Activated naive CD4-positive, alpha-beta T cell treated with anti-CD3 and anti-CD28 coated beads, Interleukin-2, amount 10 ng/mL, durations not matched to agents 7 days and 5 days (primary cell): Measurements from ENCODE around the gene HTT.

Experiments used
- CTCF ChIA-PET: fragments of 350-600 bp; sonication (Branson Sonifier 250); formaldehyde crosslinking; loops from one replicate; lab custom pipeline; 2021; ENCODE audit warnings: antibody characterized with exemption; lab: Charles Lee
- DNase-seq: peaks from one replicate; pipeline ENCODE4 v3.0.0-alpha.2; 2020
- H3K27ac Mint-ChIP-seq: one replicate; pipeline ENCODE4 v1.8.0; 2021; ENCODE audit warnings: mild to moderate bottlenecking, moderate library complexity, mixed read lengths
- H3K27me3 Mint-ChIP-seq: one replicate; pipeline ENCODE4 v1.8.0; 2021; ENCODE audit warnings: mild to moderate bottlenecking, mixed read lengths
- H3K36me3 Mint-ChIP-seq: one replicate; pipeline ENCODE4 v1.8.0; 2021; ENCODE audit warnings: mixed read lengths
- H3K4me1 Mint-ChIP-seq: one replicate; pipeline ENCODE4 v1.8.0; 2021; ENCODE audit warnings: mixed read lengths
- H3K4me3 Mint-ChIP-seq: one replicate; pipeline ENCODE4 v1.8.0; 2021; ENCODE audit warnings: mild to moderate bottlenecking, moderate library complexity, mixed read lengths
- H3K9me3 Mint-ChIP-seq: one replicate; pipeline ENCODE4 v1.8.0; 2021; ENCODE audit warnings: mixed read lengths

Gene HTT

GRCh38 chr4:3228881-3229280 is 154.4 kb downstream of the HTT start:
- Mint-ChIP-seq H3K4me1 (peaks cover 4% of the 10 kb centered on the region), H3K27me3 (no peaks in the 10 kb centered on the region), H3K27ac (no peak overlapping the region), H3K36me3 (peaks cover 54% of the 10 kb centered on the region), H3K9me3 (peaks cover 7% of the 10 kb centered on the region), H3K4me3 (no peak overlapping the region)
- CTCF ChIA-PET = no interaction called here
- DNase-seq = no peak

- Mint-ChIP-seq H3K4me3 (no peak overlapping the region), H3K9me3 (peaks cover 7% of the 10 kb centered on the region), H3K27ac (no peak overlapping the region), H3K27me3 (no peaks in the 10 kb centered on the region), H3K36me3 (peaks cover 52% of the 10 kb centered on the region), H3K4me1 (peaks cover 4% of the 10 kb centered on the region)
- CTCF ChIA-PET = no interaction called here
- no peak for DNase-seq
Measured at GRCh38 chr4:3229328-3229727, 154.8 kb downstream of the HTT start.

GRCh38 chr4:3229964-3230363 is 155.5 kb downstream of the HTT start:
- peaks cover 7% of the 10 kb centered on the region for H3K9me3 Mint-ChIP-seq
- H3K4me3 Mint-ChIP-seq = no peak overlapping the region
- CTCF ChIA-PET = interaction anchor here (0.9 kb wide), 1 partner anchor 36 kb away, joined by 3 read pairs; no protein-coding TSS in a partner anchor
- no peak overlapping the region for H3K27ac Mint-ChIP-seq
- H3K36me3 Mint-ChIP-seq = peaks cover 53% of the 10 kb centered on the region
- peaks cover 4% of the 10 kb centered on the region for H3K4me1 Mint-ChIP-seq
- no peaks in the 10 kb centered on the region for H3K27me3 Mint-ChIP-seq
- DNase-seq = no peak

GRCh38 chr4:3231471-3231870 is 157.0 kb downstream of the HTT start:
- Mint-ChIP-seq H3K9me3 (peaks cover 7% of the 10 kb centered on the region), H3K27me3 (no peaks in the 10 kb centered on the region), H3K27ac (no peak overlapping the region), H3K36me3 (peaks cover 49% of the 10 kb centered on the region), H3K4me3 (no peak overlapping the region), H3K4me1 (peaks cover 2% of the 10 kb centered on the region)
- no peak for DNase-seq
- CTCF ChIA-PET = no interaction called here

- Mint-ChIP-seq H3K9me3 (peaks cover 7% of the 10 kb centered on the region), H3K27ac (no peak overlapping the region), H3K27me3 (no peaks in the 10 kb centered on the region), H3K4me3 (no peak overlapping the region), H3K36me3 (peaks cover 46% of the 10 kb centered on the region), H3K4me1 (no peaks in the 10 kb centered on the region)
- DNase-seq = no peak
- CTCF ChIA-PET = no interaction called here
Measured at GRCh38 chr4:3232001-3232400, 157.5 kb downstream of the HTT start.

GRCh38 chr4:3232871-3233271 is 158.4 kb downstream of the HTT start:
- Mint-ChIP-seq H3K36me3 (peaks cover 45% of the 10 kb centered on the region), H3K4me1 (no peaks in the 10 kb centered on the region), H3K9me3 (peaks cover 7% of the 10 kb centered on the region), H3K27me3 (no peaks in the 10 kb centered on the region), H3K27ac (no peak overlapping the region), H3K4me3 (no peak overlapping the region)
- CTCF ChIA-PET = interaction anchor here (1.2 kb wide), 1 partner anchor 10 kb away, joined by 3 read pairs; no protein-coding TSS in a partner anchor
- no peak for DNase-seq

- H3K27me3 Mint-ChIP-seq = no peaks in the 10 kb centered on the region
- H3K4me3 Mint-ChIP-seq = no peak overlapping the region
- peaks cover 7% of the 10 kb centered on the region for H3K9me3 Mint-ChIP-seq
- CTCF ChIA-PET = interaction anchor here (1.2 kb wide), 1 partner anchor 9 kb away, joined by 3 read pairs; no protein-coding TSS in a partner anchor
- no peak for DNase-seq
- H3K27ac Mint-ChIP-seq = no peak overlapping the region
- H3K36me3 Mint-ChIP-seq = peaks cover 43% of the 10 kb centered on the region
- no peaks in the 10 kb centered on the region for H3K4me1 Mint-ChIP-seq
Measured at GRCh38 chr4:3233391-3234071, 159.1 kb downstream of the HTT start.

- DNase-seq = no peak
- Mint-ChIP-seq H3K9me3 (peaks cover 1% of the 10 kb centered on the region), H3K4me1 (no peaks in the 10 kb centered on the region), H3K27ac (peak overlapping the region; percentile 72), H3K4me3 (no peak overlapping the region), H3K36me3 (peaks cover 41% of the 10 kb centered on the region), H3K27me3 (no peaks in the 10 kb centered on the region)
- CTCF ChIA-PET = interaction anchor here (1.2 kb wide), 1 partner anchor 8 kb away, joined by 3 read pairs; no protein-coding TSS in a partner anchor
Measured at GRCh38 chr4:3234171-3235029, 159.9 kb downstream of the HTT start.

- Mint-ChIP-seq H3K36me3 (peaks cover 37% of the 10 kb centered on the region), H3K4me3 (no peak overlapping the region), H3K9me3 (no peaks in the 10 kb centered on the region), H3K27me3 (no peaks in the 10 kb centered on the region), H3K27ac (peak overlapping the region; percentile 72), H3K4me1 (no peaks in the 10 kb centered on the region)
- no peak for DNase-seq
- CTCF ChIA-PET = no interaction called here
Measured at GRCh38 chr4:3235030-3235345, 160.5 kb downstream of the HTT start.

- H3K36me3 Mint-ChIP-seq = peaks cover 33% of the 10 kb centered on the region
- no peaks in the 10 kb centered on the region for H3K4me1 Mint-ChIP-seq
- no peaks in the 10 kb centered on the region for H3K27me3 Mint-ChIP-seq
- no peak overlapping the region for H3K27ac Mint-ChIP-seq
- no peak overlapping the region for H3K4me3 Mint-ChIP-seq
- no peak for DNase-seq
- H3K9me3 Mint-ChIP-seq = no peaks in the 10 kb centered on the region
- CTCF ChIA-PET = no interaction called here
Measured at GRCh38 chr4:3235581-3235980, 161.1 kb downstream of the HTT start.

GRCh38 chr4:3236326-3236878 is 161.9 kb downstream of the HTT start:
- CTCF ChIA-PET = no interaction called here
- Mint-ChIP-seq H3K4me1 (no peaks in the 10 kb centered on the region), H3K27me3 (no peaks in the 10 kb centered on the region), H3K9me3 (no peaks in the 10 kb centered on the region), H3K4me3 (no peak overlapping the region), H3K36me3 (peaks cover 33% of the 10 kb centered on the region), H3K27ac (no peak overlapping the region)
- no peak for DNase-seq

- Mint-ChIP-seq H3K4me3 (no peak overlapping the region), H3K36me3 (peaks cover 32% of the 10 kb centered on the region), H3K4me1 (peaks cover 4% of the 10 kb centered on the region), H3K27ac (no peak overlapping the region), H3K27me3 (no peaks in the 10 kb centered on the region), H3K9me3 (no peaks in the 10 kb centered on the region)
- DNase-seq = no peak
- CTCF ChIA-PET = no interaction called here
Measured at GRCh38 chr4:3237266-3237665, 162.8 kb downstream of the HTT start.

- Mint-ChIP-seq H3K4me3 (no peak overlapping the region), H3K27me3 (no peaks in the 10 kb centered on the region), H3K36me3 (peaks cover 32% of the 10 kb centered on the region), H3K9me3 (no peaks in the 10 kb centered on the region), H3K4me1 (peaks cover 11% of the 10 kb centered on the region), H3K27ac (no peak overlapping the region)
- CTCF ChIA-PET = no interaction called here
- DNase-seq = no peak
Measured at GRCh38 chr4:3237712-3238560, 163.5 kb downstream of the HTT start.

GRCh38 chr4:3238721-3239120 is 164.2 kb downstream of the HTT start:
- Mint-ChIP-seq H3K27me3 (no peaks in the 10 kb centered on the region), H3K4me1 (peaks cover 18% of the 10 kb centered on the region), H3K27ac (no peak overlapping the region), H3K36me3 (peaks cover 32% of the 10 kb centered on the region), H3K4me3 (no peak overlapping the region), H3K9me3 (no peaks in the 10 kb centered on the region)
- CTCF ChIA-PET = no interaction called here
- DNase-seq = no peak
